SK-N-SH (cell line): Measurements from ENCODE around the gene MOBP.

Source experiments
- PBX3 ChIP-seq: IDR thresholded peaks from 2 replicates; pipeline ENCODE4; 2012
- SMC3 ChIP-seq: IDR thresholded peaks from 2 replicates; pipeline ENCODE4 v1.6.1; 2012; ENCODE audit warnings: low read depth, low read length, improper control_type of control experiment
- TF ChIP-seq, protein P1 (sequence below): fragments of 200-600 bp; sonication (generic); IDR thresholded peaks from 2 replicates; pipeline ENCODE4 v1.6.1; 2017; ENCODE audit warnings: antibody characterized with exemption, mild to moderate bottlenecking, moderate library complexity
- TF ChIP-seq, protein P2 (sequence below): IDR thresholded peaks from 2 replicates; pipeline ENCODE4 v1.4.0; 2012; ENCODE audit warnings: low read depth

- TF ChIP-seq, protein P1, sequence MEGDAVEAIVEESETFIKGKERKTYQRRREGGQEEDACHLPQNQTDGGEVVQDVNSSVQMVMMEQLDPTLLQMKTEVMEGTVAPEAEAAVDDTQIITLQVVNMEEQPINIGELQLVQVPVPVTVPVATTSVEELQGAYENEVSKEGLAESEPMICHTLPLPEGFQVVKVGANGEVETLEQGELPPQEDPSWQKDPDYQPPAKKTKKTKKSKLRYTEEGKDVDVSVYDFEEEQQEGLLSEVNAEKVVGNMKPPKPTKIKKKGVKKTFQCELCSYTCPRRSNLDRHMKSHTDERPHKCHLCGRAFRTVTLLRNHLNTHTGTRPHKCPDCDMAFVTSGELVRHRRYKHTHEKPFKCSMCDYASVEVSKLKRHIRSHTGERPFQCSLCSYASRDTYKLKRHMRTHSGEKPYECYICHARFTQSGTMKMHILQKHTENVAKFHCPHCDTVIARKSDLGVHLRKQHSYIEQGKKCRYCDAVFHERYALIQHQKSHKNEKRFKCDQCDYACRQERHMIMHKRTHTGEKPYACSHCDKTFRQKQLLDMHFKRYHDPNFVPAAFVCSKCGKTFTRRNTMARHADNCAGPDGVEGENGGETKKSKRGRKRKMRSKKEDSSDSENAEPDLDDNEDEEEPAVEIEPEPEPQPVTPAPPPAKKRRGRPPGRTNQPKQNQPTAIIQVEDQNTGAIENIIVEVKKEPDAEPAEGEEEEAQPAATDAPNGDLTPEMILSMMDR: no peak
- TF ChIP-seq SMC3: no peak
- no peak for TF ChIP-seq PBX3
- TF ChIP-seq, protein P2, sequence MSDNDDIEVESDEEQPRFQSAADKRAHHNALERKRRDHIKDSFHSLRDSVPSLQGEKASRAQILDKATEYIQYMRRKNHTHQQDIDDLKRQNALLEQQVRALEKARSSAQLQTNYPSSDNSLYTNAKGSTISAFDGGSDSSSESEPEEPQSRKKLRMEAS: no peak
Measured at GRCh38 chr3:39491014-39491413, 23.5 kb downstream of the MOBP start.
